ENCODE measurements around the gene KXD1. TPM values are rescaled to one million over a fixed set of nuclear protein-coding genes. Genes with fewer than 3 reads are reported as not detected.
"Not testable (repeated sequence)": the region's sequence is repeated elsewhere in the genome, so short reads cannot be mapped to it uniquely, and the experiment has no call there.

KXD1 gene
- total RNA-seq, 2 experiments from 2014 or later, result 86.7 TPM

GRCh38 chr19:18521692-18522123 lies 36.0 kb upstream of the KXD1 start, which contains the start of gene ELL:
TSS of gene ELL (minus strand) at chr19:18522070. CDS start at chr19:18522055, 15 bp downstream.
- no peaks in the 10 kb centered on the region for H3K9me3 Mint-ChIP-seq
- peak within 1 kb of the TSS; percentile 85 for H3K4me3 Mint-ChIP-seq
- H3K4me1 Mint-ChIP-seq (ENCODE audit: low read depth), result peaks cover 20% of the 10 kb centered on the region
- peak within 1 kb of the TSS; percentile 89 for H3K27ac Mint-ChIP-seq
- H3K27me3 Mint-ChIP-seq (ENCODE audit: low read depth), result no peaks in the 10 kb centered on the region
- intact Hi-C loops (cut with micrococcal nuclease), result loop anchor here (1.0 to 2.0 kb wide), 17 partner anchors 23 to 799 kb away; partner anchors contain the start of genes BORCS8, COPE, DDX49 and JUND
- CTCF ChIA-PET, result interaction anchor here (2.2 to 4.2 kb wide), 6 partner anchors 11 to 67 kb away, joined by 9 to 26 read pairs (median 16); partner anchors contain the start of genes FKBP8, KXD1, REX1BD and UBA52
- H3K36me3 Mint-ChIP-seq (ENCODE audit: low read depth), result peaks cover 1% of the 10 kb centered on the region
- DNase-seq, result no peak

DNA sequence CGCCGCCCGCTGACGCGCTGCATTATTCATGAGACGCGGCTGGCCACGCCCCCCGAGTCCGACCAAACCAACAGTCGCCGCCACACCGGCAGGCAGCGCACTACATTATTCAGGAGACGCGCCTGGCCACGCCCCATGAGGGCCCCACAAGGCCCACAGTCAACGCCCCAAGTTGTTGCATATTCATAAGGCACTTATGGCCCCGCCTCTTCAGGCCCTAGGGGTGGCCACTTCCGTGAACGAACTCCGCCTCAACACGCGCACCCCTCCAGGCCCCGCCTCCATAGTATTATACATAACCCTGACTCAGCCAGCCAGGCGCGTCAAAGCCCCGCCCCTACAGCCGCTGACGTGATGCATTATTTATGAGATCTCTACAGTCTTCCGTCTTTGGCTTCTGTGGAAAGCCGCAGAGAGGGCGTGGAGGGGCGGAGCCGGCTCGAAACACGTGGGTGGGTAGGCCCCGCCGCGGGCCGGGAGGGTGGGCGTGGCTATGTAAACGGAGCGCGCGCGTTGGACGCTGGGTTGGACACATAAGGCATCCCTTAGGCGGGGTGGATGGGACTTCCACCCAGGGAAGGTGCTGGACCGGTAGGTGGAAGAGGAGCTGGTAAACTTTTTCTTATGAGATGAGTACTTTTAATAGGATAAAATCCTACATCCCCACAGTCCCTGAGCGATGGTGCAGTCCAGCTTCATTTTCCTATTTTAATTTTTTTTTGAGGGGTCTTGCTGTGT lies 35.4 kb upstream of the KXD1 start:
- H3K4me1 Mint-ChIP-seq (ENCODE audit: low read depth), result peaks cover 17% of the 10 kb centered on the region
- H3K36me3 Mint-ChIP-seq (ENCODE audit: low read depth), result peaks cover 1% of the 10 kb centered on the region
- no peaks in the 10 kb centered on the region for H3K27me3 Mint-ChIP-seq (ENCODE audit: low read depth)
- peak overlapping the region; percentile 85 for H3K4me3 Mint-ChIP-seq
- CTCF ChIA-PET, result interaction anchor here (0.5 to 4.2 kb wide), 8 partner anchors 10 to 739 kb away, joined by 3 to 26 read pairs (median 12); partner anchors contain the start of genes FKBP8, KXD1, REX1BD and UBA52
- H3K27ac Mint-ChIP-seq, result peak overlapping the region; percentile 89
- intact Hi-C loops (cut with micrococcal nuclease), result loop anchor here (1.0 to 2.0 kb wide), 16 partner anchors 22 to 798 kb away; partner anchors contain the start of genes BORCS8, COPE, DDX49 and JUND
- DNase-seq, result peak; percentile 100
- H3K9me3 Mint-ChIP-seq, result no peaks in the 10 kb centered on the region

GRCh38 chr19:18522862-18523440 lies 34.7 kb upstream of the KXD1 start:
- peak overlapping the region; percentile 66 for H3K4me3 Mint-ChIP-seq
- intact Hi-C loops (cut with micrococcal nuclease), result loop anchor here (1.0 to 2.0 kb wide), 16 partner anchors 21 to 797 kb away; partner anchors contain the start of genes BORCS8, COPE, DDX49 and JUND
- not testable (repeated sequence) for H3K27me3 Mint-ChIP-seq (ENCODE audit: low read depth); DNase-seq; H3K9me3 Mint-ChIP-seq; H3K36me3 Mint-ChIP-seq (ENCODE audit: low read depth)
- CTCF ChIA-PET, result interaction anchor here (0.5 to 3.6 kb wide), 6 partner anchors 10 to 740 kb away, joined by 3 to 17 read pairs (median 4); partner anchors contain the start of gene FKBP8
- peak overlapping the region; percentile 84 for H3K27ac Mint-ChIP-seq
- H3K4me1 Mint-ChIP-seq (ENCODE audit: low read depth), result peaks cover 16% of the 10 kb centered on the region

- H3K9me3 Mint-ChIP-seq, result no peaks in the 10 kb centered on the region
- intact Hi-C loops (cut with micrococcal nuclease), result loop anchor here (2.0 kb wide), 1 partner anchor 319 kb away; no protein-coding TSS in a partner anchor
- DNase-seq, result no peak
- H3K4me3 Mint-ChIP-seq, result no peak overlapping the region
- CTCF ChIA-PET, result interaction anchor here (0.7 to 1.1 kb wide), 2 partner anchors 18 to 332 kb away, joined by 3 read pairs; no protein-coding TSS in a partner anchor
- no peaks in the 10 kb centered on the region for H3K27me3 Mint-ChIP-seq (ENCODE audit: low read depth)
- H3K36me3 Mint-ChIP-seq (ENCODE audit: low read depth), result peaks cover 1% of the 10 kb centered on the region
- peaks cover 14% of the 10 kb centered on the region for H3K4me1 Mint-ChIP-seq (ENCODE audit: low read depth)
- H3K27ac Mint-ChIP-seq, result no peak overlapping the region
Measured at GRCh38 chr19:18523841-18524240, 33.8 kb upstream of the KXD1 start.

DNA sequence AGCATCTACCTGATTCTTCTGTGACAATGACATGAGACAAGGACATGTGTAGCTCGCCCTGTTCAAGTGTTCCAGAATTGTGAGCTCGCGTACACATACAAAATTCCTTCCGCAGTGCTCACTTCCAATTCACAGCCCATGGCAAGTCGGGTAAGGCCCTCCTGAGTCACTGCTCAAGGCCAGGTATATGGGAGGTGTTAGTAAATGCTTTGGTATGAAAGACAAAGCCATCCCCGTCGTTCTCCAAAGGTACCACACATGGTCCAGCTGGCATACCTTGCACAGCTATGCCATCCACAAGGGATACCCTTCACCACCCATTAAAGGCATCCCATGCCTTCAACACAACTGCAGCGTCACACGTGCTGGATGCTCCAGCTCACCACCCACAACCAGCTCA lies 31.4 kb upstream of the KXD1 start:
- intact Hi-C loops (cut with micrococcal nuclease), result no loop called here
- peaks cover 4% of the 10 kb centered on the region for H3K4me1 Mint-ChIP-seq (ENCODE audit: low read depth)
- H3K27me3 Mint-ChIP-seq (ENCODE audit: low read depth), result no peaks in the 10 kb centered on the region
- no peak overlapping the region for H3K27ac Mint-ChIP-seq
- no peak overlapping the region for H3K4me3 Mint-ChIP-seq
- no peaks in the 10 kb centered on the region for H3K9me3 Mint-ChIP-seq
- no peak for DNase-seq
- H3K36me3 Mint-ChIP-seq (ENCODE audit: low read depth), result peaks cover 2% of the 10 kb centered on the region
- CTCF ChIA-PET, result interaction anchor here (1.3 kb wide), 1 partner anchor 18 kb away, joined by 3 read pairs; the partner anchor contains the start of gene FKBP8

- Mint-ChIP-seq H3K36me3 (ENCODE audit: low read depth) (peaks cover 13% of the 10 kb centered on the region), H3K9me3 (no peaks in the 10 kb centered on the region), H3K4me1 (ENCODE audit: low read depth) (no peaks in the 10 kb centered on the region), H3K27ac (no peak overlapping the region), H3K27me3 (ENCODE audit: low read depth) (no peaks in the 10 kb centered on the region), H3K4me3 (no peak overlapping the region)
- intact Hi-C loops (cut with micrococcal nuclease), result no loop called here
- CTCF ChIA-PET, result interaction anchor here (0.6 kb wide), 1 partner anchor 152 kb away, joined by 5 read pairs; no protein-coding TSS in a partner anchor
- DNase-seq, result no peak
Measured at GRCh38 chr19:18529782-18530181, 27.9 kb upstream of the KXD1 start.

- Mint-ChIP-seq H3K27me3 (ENCODE audit: low read depth) (no peaks in the 10 kb centered on the region), H3K9me3 (no peaks in the 10 kb centered on the region), H3K36me3 (ENCODE audit: low read depth) (peaks cover 14% of the 10 kb centered on the region), H3K4me3 (no peak overlapping the region), H3K4me1 (ENCODE audit: low read depth) (no peaks in the 10 kb centered on the region), H3K27ac (no peak overlapping the region)
- CTCF ChIA-PET, result no interaction called here
- DNase-seq, result no peak
- intact Hi-C loops (cut with micrococcal nuclease), result no loop called here
Measured at GRCh38 chr19:18531485-18531884, 26.2 kb upstream of the KXD1 start.

- CTCF ChIA-PET, result interaction anchor here (1.0 kb wide), 1 partner anchor 9 kb away, joined by 3 read pairs; no protein-coding TSS in a partner anchor
- no peaks in the 10 kb centered on the region for H3K9me3 Mint-ChIP-seq
- H3K4me1 Mint-ChIP-seq (ENCODE audit: low read depth), result no peaks in the 10 kb centered on the region
- H3K27me3 Mint-ChIP-seq (ENCODE audit: low read depth), result no peaks in the 10 kb centered on the region
- intact Hi-C loops (cut with micrococcal nuclease), result no loop called here
- no peak for DNase-seq
- H3K4me3 Mint-ChIP-seq, result no peak overlapping the region
- H3K36me3 Mint-ChIP-seq (ENCODE audit: low read depth), result peaks cover 17% of the 10 kb centered on the region
- H3K27ac Mint-ChIP-seq, result no peak overlapping the region
Measured at GRCh38 chr19:18532168-18532890, 25.3 kb upstream of the KXD1 start.

- Mint-ChIP-seq H3K4me3 (no peak overlapping the region), H3K4me1 (ENCODE audit: low read depth) (no peaks in the 10 kb centered on the region), H3K27me3 (ENCODE audit: low read depth) (no peaks in the 10 kb centered on the region), H3K9me3 (no peaks in the 10 kb centered on the region), H3K27ac (no peak overlapping the region), H3K36me3 (ENCODE audit: low read depth) (peaks cover 17% of the 10 kb centered on the region)
- intact Hi-C loops (cut with micrococcal nuclease), result no loop called here
- DNase-seq, result no peak
- CTCF ChIA-PET, result interaction anchor here (0.6 to 1.0 kb wide), 2 partner anchors 10 to 144 kb away, joined by 3 read pairs; no protein-coding TSS in a partner anchor
Measured at GRCh38 chr19:18533058-18533457, 24.6 kb upstream of the KXD1 start.

- Mint-ChIP-seq H3K27me3 (ENCODE audit: low read depth) (no peaks in the 10 kb centered on the region), H3K9me3 (no peaks in the 10 kb centered on the region), H3K4me3 (no peak overlapping the region), H3K4me1 (ENCODE audit: low read depth) (peaks cover 3% of the 10 kb centered on the region), H3K36me3 (ENCODE audit: low read depth) (peaks cover 17% of the 10 kb centered on the region), H3K27ac (no peak overlapping the region)
- DNase-seq, result no peak
- intact Hi-C loops (cut with micrococcal nuclease), result no loop called here
- CTCF ChIA-PET, result interaction anchor here (0.6 kb wide), 1 partner anchor 24 kb away, joined by 3 read pairs; no protein-coding TSS in a partner anchor
Measured at GRCh38 chr19:18536475-18536874, 21.2 kb upstream of the KXD1 start.

- CTCF ChIA-PET, result no interaction called here
- no peaks in the 10 kb centered on the region for H3K27me3 Mint-ChIP-seq (ENCODE audit: low read depth)
- no peak for DNase-seq
- intact Hi-C loops (cut with micrococcal nuclease), result no loop called here
- peaks cover 14% of the 10 kb centered on the region for H3K36me3 Mint-ChIP-seq (ENCODE audit: low read depth)
- no peak overlapping the region for H3K27ac Mint-ChIP-seq
- H3K4me1 Mint-ChIP-seq (ENCODE audit: low read depth), result peaks cover 9% of the 10 kb centered on the region
- H3K9me3 Mint-ChIP-seq, result no peaks in the 10 kb centered on the region
- H3K4me3 Mint-ChIP-seq, result no peak overlapping the region
Measured at GRCh38 chr19:18537431-18537830, 20.2 kb upstream of the KXD1 start.
